Activated naive CD8-positive, alpha-beta T cell treated with anti-CD3 and anti-CD28 coated beads for 36 hours (primary cell): Measurements from ENCODE around the gene BDNF. TPM values are rescaled to one million over a fixed set of nuclear protein-coding genes. Genes with fewer than 3 reads are reported as not detected.

ENCODE experiments used
- DNase-seq: peaks from one replicate; pipeline ENCODE4 v3.0.0; 2021
- H3K27ac Mint-ChIP-seq: one replicate; pipeline ENCODE4 v1.8.0; 2022; ENCODE audit warnings: mild to moderate bottlenecking, moderate library complexity, mixed read lengths
- H3K27me3 Mint-ChIP-seq: one replicate; pipeline ENCODE4 v1.8.0; 2022; ENCODE audit warnings: mild to moderate bottlenecking, mixed read lengths
- H3K36me3 Mint-ChIP-seq: one replicate; pipeline ENCODE4 v1.8.0; 2021; ENCODE audit warnings: mild to moderate bottlenecking, mixed read lengths
- H3K4me1 Mint-ChIP-seq: one replicate; pipeline ENCODE4 v1.8.0; 2021; ENCODE audit warnings: mixed read lengths
- H3K4me3 Mint-ChIP-seq: one replicate; pipeline ENCODE4 v1.8.0; 2022; ENCODE audit warnings: mild to moderate bottlenecking, moderate library complexity, mixed read lengths
- H3K9me3 Mint-ChIP-seq: one replicate; pipeline ENCODE4 v1.8.0; 2022; ENCODE audit warnings: mixed read lengths
- total RNA-seq, 2 experiments: library from RNA; stranded (reverse); gene quantifications; one replicate each; pipeline ENCODE4 v1.2.3, GENCODE V29; 2021

The BDNF gene
- total RNA-seq, 2 experiments from 2014 or later: not detected

DNA sequence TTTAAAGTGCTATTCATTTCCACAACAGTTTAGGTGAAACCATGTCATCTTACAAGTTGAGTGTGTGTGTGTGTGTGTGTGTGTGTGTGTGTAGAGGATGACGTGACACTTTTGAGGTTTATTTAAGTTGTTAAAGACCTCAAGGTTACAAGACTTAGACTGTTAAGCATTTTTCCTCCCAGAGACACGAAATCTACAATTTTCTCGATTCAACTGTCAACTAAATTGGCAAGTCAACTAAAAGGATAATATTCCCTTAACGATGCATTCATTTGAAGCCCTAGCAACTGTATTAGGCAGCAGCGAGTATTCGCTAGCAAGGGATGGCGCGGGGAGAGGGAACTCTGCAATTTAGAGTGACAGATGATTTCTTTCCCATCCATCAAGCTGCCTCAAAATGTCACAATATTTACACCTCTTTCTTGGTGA is 17.6 kb upstream of the BDNF start:
- H3K27ac Mint-ChIP-seq: no peak overlapping the region
- peaks cover 3% of the 10 kb centered on the region for H3K36me3 Mint-ChIP-seq
- H3K4me1 Mint-ChIP-seq: peaks cover 10% of the 10 kb centered on the region
- no peak overlapping the region for H3K4me3 Mint-ChIP-seq
- no peak for DNase-seq
- H3K9me3 Mint-ChIP-seq: peaks cover 17% of the 10 kb centered on the region
- H3K27me3 Mint-ChIP-seq: peaks cover 83% of the 10 kb centered on the region

GRCh38 chr11:27717377-27717776 is 17.1 kb upstream of the BDNF start:
- peaks cover 83% of the 10 kb centered on the region for H3K27me3 Mint-ChIP-seq
- peaks cover 17% of the 10 kb centered on the region for H3K9me3 Mint-ChIP-seq
- DNase-seq: no peak
- peaks cover 10% of the 10 kb centered on the region for H3K4me1 Mint-ChIP-seq
- no peak overlapping the region for H3K4me3 Mint-ChIP-seq
- H3K27ac Mint-ChIP-seq: no peak overlapping the region
- H3K36me3 Mint-ChIP-seq: peaks cover 3% of the 10 kb centered on the region

DNA sequence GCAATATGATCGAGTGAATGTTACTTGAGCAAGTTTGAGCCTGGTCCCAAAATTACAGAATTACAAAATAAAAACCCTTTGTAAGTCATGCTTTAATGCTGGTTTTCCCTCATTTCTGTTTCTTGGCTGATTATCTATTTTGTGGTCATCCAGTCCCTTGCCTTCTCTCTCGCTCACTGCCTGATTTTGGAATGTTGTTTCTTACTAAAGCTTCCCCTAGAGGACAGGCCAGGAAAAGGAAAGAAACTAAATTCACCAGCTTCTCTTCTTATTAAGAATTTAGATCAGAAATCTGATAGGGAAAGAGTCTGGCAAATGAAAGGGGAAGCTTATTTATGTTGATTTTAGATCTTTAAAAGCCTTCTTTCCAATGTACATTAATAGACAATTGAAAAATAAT is 16.6 kb upstream of the BDNF start:
- Mint-ChIP-seq H3K9me3 (peaks cover 17% of the 10 kb centered on the region), H3K27ac (no peak overlapping the region), H3K36me3 (peaks cover 3% of the 10 kb centered on the region), H3K4me3 (no peak overlapping the region), H3K4me1 (peaks cover 7% of the 10 kb centered on the region), H3K27me3 (peaks cover 78% of the 10 kb centered on the region)
- DNase-seq: no peak

DNA sequence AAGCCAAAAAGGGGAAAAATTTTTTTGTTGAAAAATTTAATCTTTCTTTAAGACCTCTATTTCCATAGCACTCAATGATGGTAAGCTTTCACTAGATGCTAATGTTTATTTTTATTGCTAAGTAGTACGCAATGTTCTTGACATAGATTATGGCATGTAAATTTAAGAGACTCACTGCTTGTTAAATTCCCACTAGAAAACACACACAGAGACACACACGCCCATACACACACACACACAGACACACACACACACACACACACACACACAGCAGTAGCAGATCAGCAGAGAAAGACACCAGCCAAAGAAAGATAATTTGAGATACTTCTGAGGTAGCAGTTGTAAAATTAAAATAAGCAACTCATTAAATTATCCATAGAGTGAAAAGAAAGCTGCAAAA is 16.0 kb upstream of the BDNF start:
- DNase-seq: no peak
- H3K27me3 Mint-ChIP-seq: peaks cover 75% of the 10 kb centered on the region
- H3K9me3 Mint-ChIP-seq: peaks cover 15% of the 10 kb centered on the region
- H3K4me3 Mint-ChIP-seq: no peak overlapping the region
- H3K27ac Mint-ChIP-seq: no peak overlapping the region
- peaks cover 3% of the 10 kb centered on the region for H3K36me3 Mint-ChIP-seq
- peaks cover 7% of the 10 kb centered on the region for H3K4me1 Mint-ChIP-seq

GRCh38 chr11:27711725-27712124 is 11.5 kb upstream of the BDNF start:
- H3K4me3 Mint-ChIP-seq: no peak overlapping the region
- DNase-seq: no peak
- peaks cover 53% of the 10 kb centered on the region for H3K27me3 Mint-ChIP-seq
- H3K9me3 Mint-ChIP-seq: no peaks in the 10 kb centered on the region
- H3K36me3 Mint-ChIP-seq: no peaks in the 10 kb centered on the region
- H3K4me1 Mint-ChIP-seq: no peaks in the 10 kb centered on the region
- H3K27ac Mint-ChIP-seq: no peak overlapping the region

DNA sequence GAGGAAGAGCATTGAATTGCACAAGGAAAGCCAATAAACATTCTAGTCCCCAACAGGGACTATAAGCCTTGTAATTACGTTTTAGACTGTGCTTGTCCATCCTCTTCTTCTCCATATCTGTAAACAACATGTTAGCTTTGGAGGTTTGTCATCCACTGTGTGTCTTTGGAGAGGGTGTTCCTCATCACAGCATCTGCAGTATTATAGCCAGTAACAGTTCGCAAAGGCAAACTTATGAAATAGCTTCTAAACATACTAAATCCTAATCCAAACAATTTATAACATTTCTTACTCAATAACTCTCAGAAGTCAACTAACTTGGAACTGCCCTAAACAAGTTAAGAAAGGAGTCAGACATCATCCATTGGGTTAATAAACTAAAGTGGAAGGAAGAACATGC is 10.3 kb upstream of the BDNF start:
- Mint-ChIP-seq H3K27me3 (peaks cover 54% of the 10 kb centered on the region), H3K36me3 (no peaks in the 10 kb centered on the region), H3K4me1 (no peaks in the 10 kb centered on the region), H3K9me3 (no peaks in the 10 kb centered on the region), H3K27ac (no peak overlapping the region), H3K4me3 (no peak overlapping the region)
- no peak for DNase-seq

- no peak overlapping the region for H3K27ac Mint-ChIP-seq
- no peaks in the 10 kb centered on the region for H3K36me3 Mint-ChIP-seq
- H3K4me3 Mint-ChIP-seq: no peak overlapping the region
- no peak for DNase-seq
- H3K27me3 Mint-ChIP-seq: peaks cover 53% of the 10 kb centered on the region
- no peaks in the 10 kb centered on the region for H3K4me1 Mint-ChIP-seq
- H3K9me3 Mint-ChIP-seq: no peaks in the 10 kb centered on the region
These were observed 7.4 kb upstream of the BDNF start for GRCh38 chr11:27707676-27708075.

GRCh38 chr11:27705873-27706820 is 5.9 kb upstream of the BDNF start:
- DNase-seq: no peak
- H3K27ac Mint-ChIP-seq: no peak overlapping the region
- no peaks in the 10 kb centered on the region for H3K36me3 Mint-ChIP-seq
- H3K4me3 Mint-ChIP-seq: no peak overlapping the region
- peaks cover 64% of the 10 kb centered on the region for H3K27me3 Mint-ChIP-seq
- peaks cover 8% of the 10 kb centered on the region for H3K4me1 Mint-ChIP-seq
- H3K9me3 Mint-ChIP-seq: no peaks in the 10 kb centered on the region

DNA sequence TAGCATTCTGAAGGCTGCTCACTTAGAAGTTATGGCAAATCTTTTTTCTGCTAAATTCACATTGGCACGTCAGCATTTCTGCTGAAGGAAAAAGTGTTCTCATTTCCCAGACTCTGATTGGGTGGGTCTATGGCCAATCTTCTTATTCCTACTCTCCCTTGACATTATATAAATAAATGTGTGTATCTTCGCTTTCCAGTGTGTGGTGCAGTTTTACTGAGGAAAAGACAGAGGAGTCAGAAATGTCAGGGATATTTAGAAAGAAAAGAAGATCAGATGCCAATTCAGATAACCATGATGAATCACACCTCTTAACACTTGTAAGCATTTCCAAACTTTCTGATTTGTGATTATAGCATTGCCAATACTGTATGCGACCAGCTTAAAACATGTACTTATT is 3.2 kb upstream of the BDNF start:
- no peak for DNase-seq
- no peaks in the 10 kb centered on the region for H3K9me3 Mint-ChIP-seq

GRCh38 chr11:27702811-27703210 is 2.6 kb upstream of the BDNF start:
- Mint-ChIP-seq H3K36me3 (no peaks in the 10 kb centered on the region), H3K9me3 (no peaks in the 10 kb centered on the region), H3K4me1 (peaks cover 25% of the 10 kb centered on the region), H3K27ac (no peak overlapping the region), H3K4me3 (no peak overlapping the region), H3K27me3 (peaks cover 80% of the 10 kb centered on the region)
- DNase-seq: no peak

More for the DNA sequence above, 3.2 kb upstream of the BDNF start:
- H3K27me3 Mint-ChIP-seq: peaks cover 74% of the 10 kb centered on the region
- H3K4me1 Mint-ChIP-seq: peaks cover 25% of the 10 kb centered on the region
- H3K4me3 Mint-ChIP-seq: no peak overlapping the region
- no peaks in the 10 kb centered on the region for H3K36me3 Mint-ChIP-seq
- no peak overlapping the region for H3K27ac Mint-ChIP-seq

DNA sequence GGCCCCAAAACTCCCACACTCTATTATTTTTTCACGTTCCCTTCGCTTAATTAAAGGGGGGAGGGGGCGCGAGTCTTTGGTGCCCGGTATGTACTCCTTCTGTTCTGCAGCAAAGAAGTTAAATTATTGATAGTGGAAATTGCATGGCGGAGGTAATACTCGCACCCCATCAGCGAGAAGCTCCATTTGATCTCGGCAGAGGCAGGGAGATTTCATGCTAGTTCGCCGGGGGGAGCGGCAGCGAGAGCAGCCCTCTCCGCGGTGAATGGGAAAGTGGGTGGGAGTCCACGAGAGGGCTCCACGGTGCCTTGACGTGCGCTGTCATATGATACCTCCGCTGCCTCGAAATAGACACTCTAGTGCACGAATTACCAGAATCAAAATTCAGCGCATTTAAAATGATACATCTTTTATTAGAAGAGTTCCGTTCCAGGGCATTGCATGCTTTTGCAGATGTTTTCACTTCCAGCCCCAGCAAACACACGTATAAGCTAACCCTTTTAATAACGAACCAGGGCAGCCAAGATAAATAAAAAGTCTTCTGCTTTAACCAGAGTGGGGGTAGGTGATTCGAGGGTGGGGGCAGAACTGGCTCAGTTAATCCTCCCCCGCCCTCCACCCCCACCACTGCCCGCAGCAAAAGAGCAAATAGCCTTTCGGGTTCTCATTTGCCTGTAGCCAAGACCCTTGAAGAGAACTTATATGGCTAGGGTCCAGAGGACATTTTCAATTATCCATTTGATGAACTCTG is 1.3 kb upstream of the BDNF start:
- Mint-ChIP-seq H3K27ac (no peak overlapping the region), H3K9me3 (no peaks in the 10 kb centered on the region), H3K4me3 (peak overlapping the region; percentile 78), H3K27me3 (peaks cover 78% of the 10 kb centered on the region), H3K4me1 (peaks cover 25% of the 10 kb centered on the region), H3K36me3 (no peaks in the 10 kb centered on the region)
- DNase-seq: no peak

GRCh38 chr11:27699926-27700350 is 317 bp downstream of the BDNF start:
- H3K4me1 Mint-ChIP-seq: peaks cover 25% of the 10 kb centered on the region
- H3K4me3 Mint-ChIP-seq: peak overlapping the region; percentile 32
- peaks cover 77% of the 10 kb centered on the region for H3K27me3 Mint-ChIP-seq

GRCh38 chr11:27699242-27699925 is 871 bp downstream of the BDNF start:
- Mint-ChIP-seq H3K27me3 (peaks cover 79% of the 10 kb centered on the region), H3K36me3 (no peaks in the 10 kb centered on the region), H3K4me1 (peaks cover 25% of the 10 kb centered on the region), H3K4me3 (peak overlapping the region; percentile 50), H3K27ac (no peak overlapping the region), H3K9me3 (no peaks in the 10 kb centered on the region)
- no peak for DNase-seq

More at GRCh38 chr11:27699926-27700350, 317 bp downstream of the BDNF start:
- H3K36me3 Mint-ChIP-seq: no peaks in the 10 kb centered on the region
- no peak for DNase-seq
- no peaks in the 10 kb centered on the region for H3K9me3 Mint-ChIP-seq
- H3K27ac Mint-ChIP-seq: no peak overlapping the region

DNA sequence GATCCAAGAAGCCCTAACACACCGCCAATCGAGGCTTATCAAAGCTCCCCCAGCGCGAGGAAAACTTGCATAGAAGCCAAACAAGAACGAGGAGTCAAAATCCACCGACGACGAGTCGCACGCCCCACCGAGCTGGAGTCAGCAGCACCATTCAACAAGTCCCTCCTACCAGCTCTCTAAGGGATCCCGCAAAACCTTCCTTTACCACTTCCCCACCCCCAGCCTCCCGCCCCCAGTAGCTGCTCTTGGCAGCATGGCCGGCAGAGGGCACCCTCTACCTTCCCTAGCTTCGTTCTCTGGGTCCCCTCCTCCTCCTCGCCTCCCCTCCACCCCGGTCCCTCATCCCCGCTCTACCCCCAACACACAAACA is 1.4 kb downstream of the BDNF start:
- H3K9me3 Mint-ChIP-seq: no peaks in the 10 kb centered on the region
- no peak overlapping the region for H3K27ac Mint-ChIP-seq
- peaks cover 84% of the 10 kb centered on the region for H3K27me3 Mint-ChIP-seq
- no peaks in the 10 kb centered on the region for H3K36me3 Mint-ChIP-seq
- H3K4me1 Mint-ChIP-seq: peaks cover 25% of the 10 kb centered on the region
- DNase-seq: peak; percentile 65
- peak overlapping the region; percentile 50 for H3K4me3 Mint-ChIP-seq
